Measurements from ENCODE around the gene PABPC3.

PABPC3 gene

DNA sequence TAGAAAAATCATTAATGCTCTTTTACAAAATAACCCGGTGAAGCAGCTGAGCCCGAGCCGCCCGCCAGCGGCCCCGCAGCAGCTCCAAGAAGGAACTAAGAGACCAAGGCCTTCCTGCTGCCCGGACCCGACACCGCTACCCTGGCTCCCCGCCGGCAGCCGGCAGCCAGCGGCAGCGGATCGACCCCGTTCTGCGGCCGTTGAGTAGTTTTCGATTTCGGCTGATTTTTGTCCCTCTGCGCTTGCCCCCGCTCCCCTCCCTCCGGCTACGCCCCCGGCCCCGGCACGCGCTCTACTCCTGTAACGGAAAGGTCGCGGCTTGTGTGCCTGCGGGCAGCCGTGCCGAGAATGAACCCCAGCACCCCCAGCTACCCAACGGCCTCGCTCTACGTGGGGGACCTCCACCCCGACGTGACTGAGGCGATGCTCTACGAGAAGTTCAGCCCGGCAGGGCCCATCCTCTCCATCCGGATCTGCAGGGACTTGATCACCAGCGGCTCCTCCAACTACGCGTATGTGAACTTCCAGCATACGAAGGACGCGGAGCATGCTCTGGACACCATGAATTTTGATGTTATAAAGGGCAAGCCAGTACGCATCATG lies at the start of gene PABPC3:
Gene PABPC3 (plus strand): TSS at position 286 of the 603 bp plus-strand sequence. CDS start 63 bp downstream, at position 349.
- H3K27me3 Mint-ChIP-seq (ENCODE audit: low read depth, poor library complexity): peaks cover 12% of the 10 kb centered on the region
- TF ChIP-seq, protein P1, sequence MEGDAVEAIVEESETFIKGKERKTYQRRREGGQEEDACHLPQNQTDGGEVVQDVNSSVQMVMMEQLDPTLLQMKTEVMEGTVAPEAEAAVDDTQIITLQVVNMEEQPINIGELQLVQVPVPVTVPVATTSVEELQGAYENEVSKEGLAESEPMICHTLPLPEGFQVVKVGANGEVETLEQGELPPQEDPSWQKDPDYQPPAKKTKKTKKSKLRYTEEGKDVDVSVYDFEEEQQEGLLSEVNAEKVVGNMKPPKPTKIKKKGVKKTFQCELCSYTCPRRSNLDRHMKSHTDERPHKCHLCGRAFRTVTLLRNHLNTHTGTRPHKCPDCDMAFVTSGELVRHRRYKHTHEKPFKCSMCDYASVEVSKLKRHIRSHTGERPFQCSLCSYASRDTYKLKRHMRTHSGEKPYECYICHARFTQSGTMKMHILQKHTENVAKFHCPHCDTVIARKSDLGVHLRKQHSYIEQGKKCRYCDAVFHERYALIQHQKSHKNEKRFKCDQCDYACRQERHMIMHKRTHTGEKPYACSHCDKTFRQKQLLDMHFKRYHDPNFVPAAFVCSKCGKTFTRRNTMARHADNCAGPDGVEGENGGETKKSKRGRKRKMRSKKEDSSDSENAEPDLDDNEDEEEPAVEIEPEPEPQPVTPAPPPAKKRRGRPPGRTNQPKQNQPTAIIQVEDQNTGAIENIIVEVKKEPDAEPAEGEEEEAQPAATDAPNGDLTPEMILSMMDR (IDR thresholded peaks at IDR 0.05): no peak
- H3K36me3 Mint-ChIP-seq (ENCODE audit: low read depth): no peaks in the 10 kb centered on the region
- DNase-seq: no peak
- H3K4me1 Mint-ChIP-seq: no peaks in the 10 kb centered on the region
- no peaks in the 10 kb centered on the region for H3K9me3 Mint-ChIP-seq
- no peak within 1 kb of the TSS for H3K27ac Mint-ChIP-seq
- no peak within 1 kb of the TSS for H3K4me3 Mint-ChIP-seq

- H3K36me3 Mint-ChIP-seq (ENCODE audit: low read depth): peaks cover 15% of the 10 kb centered on the region
- peaks cover 7% of the 10 kb centered on the region for H3K4me1 Mint-ChIP-seq
- peak overlapping the region; percentile 78 for H3K4me3 Mint-ChIP-seq
- DNase-seq: peak; percentile 51
- H3K27ac Mint-ChIP-seq: no peak overlapping the region
- peaks cover 53% of the 10 kb centered on the region for H3K27me3 Mint-ChIP-seq (ENCODE audit: low read depth, poor library complexity)
- peaks cover 18% of the 10 kb centered on the region for H3K9me3 Mint-ChIP-seq
- TF ChIP-seq, protein P1 (IDR thresholded peaks at IDR 0.05): no peak
Observed at GRCh38 chr13:25046274-25046984, 49.5 kb upstream of the PABPC3 start.

- Mint-ChIP-seq H3K27ac (no peak overlapping the region), H3K9me3 (peaks cover 24% of the 10 kb centered on the region), H3K4me1 (peaks cover 5% of the 10 kb centered on the region), H3K27me3 (ENCODE audit: low read depth, poor library complexity) (peaks cover 48% of the 10 kb centered on the region), H3K36me3 (ENCODE audit: low read depth) (peaks cover 15% of the 10 kb centered on the region), H3K4me3 (peak overlapping the region; percentile 78)
- peak; percentile 76 for DNase-seq
- TF ChIP-seq, protein P1 (IDR thresholded peaks at IDR 0.05): no peak
Observed at GRCh38 chr13:25046985-25047511, 48.9 kb upstream of the PABPC3 start.

DNA sequence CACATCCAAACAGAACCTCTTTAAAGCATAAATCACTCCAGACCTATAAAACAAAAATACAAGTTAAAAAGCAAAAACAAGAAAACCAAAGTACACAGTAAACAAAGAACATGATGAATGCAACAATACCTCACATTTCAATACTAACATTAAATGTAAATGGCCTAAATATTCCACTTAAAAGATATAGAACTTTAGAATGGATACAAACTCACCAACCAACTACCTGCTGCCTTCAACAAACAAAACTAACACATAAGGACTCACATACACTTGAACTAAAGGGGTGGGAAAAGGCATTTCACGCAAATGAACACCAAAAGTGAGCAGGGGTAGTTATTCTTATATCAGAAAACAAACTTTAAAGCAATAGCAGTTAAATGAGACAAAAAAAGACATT lies 44.9 kb upstream of the PABPC3 start:
- DNase-seq: no peak
- no peak overlapping the region for H3K27ac Mint-ChIP-seq
- H3K4me1 Mint-ChIP-seq: peaks cover 5% of the 10 kb centered on the region
- H3K36me3 Mint-ChIP-seq (ENCODE audit: low read depth): peaks cover 15% of the 10 kb centered on the region
- peaks cover 38% of the 10 kb centered on the region for H3K9me3 Mint-ChIP-seq
- no peak overlapping the region for H3K4me3 Mint-ChIP-seq
- TF ChIP-seq, protein P1 (IDR thresholded peaks at IDR 0.05): no peak
- H3K27me3 Mint-ChIP-seq (ENCODE audit: low read depth, poor library complexity): peaks cover 34% of the 10 kb centered on the region

GRCh38 chr13:25059166-25059565 lies 36.8 kb upstream of the PABPC3 start:
- peaks cover 13% of the 10 kb centered on the region for H3K9me3 Mint-ChIP-seq
- no peaks in the 10 kb centered on the region for H3K4me1 Mint-ChIP-seq
- no peak overlapping the region for H3K4me3 Mint-ChIP-seq
- peaks cover 13% of the 10 kb centered on the region for H3K27me3 Mint-ChIP-seq (ENCODE audit: low read depth, poor library complexity)
- no peak for DNase-seq
- TF ChIP-seq, protein P1 (IDR thresholded peaks at IDR 0.05): no peak
- H3K27ac Mint-ChIP-seq: no peak overlapping the region
- H3K36me3 Mint-ChIP-seq (ENCODE audit: low read depth): no peaks in the 10 kb centered on the region

Data from nephron progenitor cell (in vitro differentiated cells).